ENCODE results near the gene MESD.

MESD gene

GRCh38 chr15:80931721-80932512 is 57.7 kb downstream of the MESD start:
- no peak for FAIRE-seq

GRCh38 chr15:80931191-80931590 is 58.4 kb downstream of the MESD start:
- FAIRE-seq = no peak

- no peak for FAIRE-seq
These were observed 59.9 kb downstream of the MESD start for GRCh38 chr15:80929689-80930088.

GRCh38 chr15:80929225-80929624 is 60.4 kb downstream of the MESD start:
- FAIRE-seq = no peak

GRCh38 chr15:80926126-80926525 is 63.5 kb downstream of the MESD start:
- no peak for FAIRE-seq

GRCh38 chr15:80925597-80926059 is 64.0 kb downstream of the MESD start:
- no peak for FAIRE-seq

- FAIRE-seq = no peak
These were observed 65.3 kb downstream of the MESD start for GRCh38 chr15:80924278-80924677.

- no peak for FAIRE-seq
These were observed 66.0 kb downstream of the MESD start for GRCh38 chr15:80923668-80924067.

GRCh38 chr15:80921736-80922410 is 67.7 kb downstream of the MESD start:
- FAIRE-seq = no peak

- no peak for FAIRE-seq
These were observed 69.3 kb downstream of the MESD start for GRCh38 chr15:80920271-80920699.

GRCh38 chr15:80918196-80918783 is 71.3 kb downstream of the MESD start:
- no peak for FAIRE-seq

GRCh38 chr15:80916056-80916455 is 73.6 kb downstream of the MESD start:
- FAIRE-seq = no peak

GRCh38 chr15:80915472-80915871 is 74.1 kb downstream of the MESD start:
- no peak for FAIRE-seq

- FAIRE-seq = no peak
These were observed 76.1 kb downstream of the MESD start for GRCh38 chr15:80913541-80913940.

GRCh38 chr15:80912673-80913072 is 76.9 kb downstream of the MESD start:
- no peak for FAIRE-seq

- FAIRE-seq = no peak
These were observed 77.8 kb downstream of the MESD start for GRCh38 chr15:80911821-80912220.

- no peak for FAIRE-seq
These were observed 83.4 kb downstream of the MESD start for GRCh38 chr15:80906159-80906766.

GRCh38 chr15:80904998-80905397 is 84.6 kb downstream of the MESD start:
- no peak for FAIRE-seq

- no peak for FAIRE-seq
These were observed 87.3 kb downstream of the MESD start for GRCh38 chr15:80902298-80902801.

GRCh38 chr15:80898040-80898439 is 91.6 kb downstream of the MESD start:
- FAIRE-seq = no peak
